ENCODE data around the gene RUNX2.
A peak's percentile ranks its signal among the peaks of the same experiment; 100 is the strongest.
"Not testable (repeated sequence)": the region's sequence is repeated elsewhere in the genome, so short reads cannot be mapped to it uniquely, and the experiment has no call there.

The RUNX2 gene

DNA sequence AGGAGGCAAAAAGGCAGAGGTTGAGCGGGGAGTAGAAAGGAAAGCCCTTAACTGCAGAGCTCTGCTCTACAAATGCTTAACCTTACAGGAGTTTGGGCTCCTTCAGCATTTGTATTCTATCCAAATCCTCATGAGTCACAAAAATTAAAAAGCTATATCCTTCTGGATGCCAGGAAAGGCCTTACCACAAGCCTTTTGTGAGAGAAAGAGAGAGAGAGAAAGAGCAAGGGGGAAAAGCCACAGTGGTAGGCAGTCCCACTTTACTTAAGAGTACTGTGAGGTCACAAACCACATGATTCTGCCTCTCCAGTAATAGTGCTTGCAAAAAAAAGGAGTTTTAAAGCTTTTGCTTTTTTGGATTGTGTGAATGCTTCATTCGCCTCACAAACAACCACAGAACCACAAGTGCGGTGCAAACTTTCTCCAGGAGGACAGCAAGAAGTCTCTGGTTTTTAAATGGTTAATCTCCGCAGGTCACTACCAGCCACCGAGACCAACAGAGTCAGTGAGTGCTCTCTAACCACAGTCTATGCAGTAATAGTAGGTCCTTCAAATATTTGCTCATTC lies at the start of gene RUNX2:
TSS of gene RUNX2 (plus strand) at position 375 of the 567 bp plus-strand sequence. CDS start 397 bp downstream, outside the sequence.
- peak; percentile 68 for DNase-seq

DNA sequence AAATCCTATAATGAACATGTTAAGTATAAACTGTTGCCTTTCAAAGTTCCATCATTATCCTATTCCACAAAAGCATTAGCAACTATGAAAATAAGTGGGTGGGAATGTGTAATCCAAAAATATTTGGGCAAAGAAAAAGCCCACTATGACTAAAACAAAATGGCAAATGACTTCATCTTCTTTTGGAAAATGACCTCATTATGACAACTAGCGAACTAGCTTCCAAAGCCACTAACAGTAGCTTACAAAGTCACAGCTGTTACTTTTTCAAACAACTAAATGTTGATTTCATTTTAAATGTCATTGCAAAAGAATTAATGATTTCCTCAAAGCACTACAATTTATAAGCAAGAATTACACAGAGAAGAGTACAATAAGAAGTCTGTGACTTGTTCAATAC lies 49.8 kb upstream of the RUNX2 start:
- no peak for DNase-seq

- DNase-seq, result not testable (repeated sequence)
Measured at GRCh38 chr6:45286707-45287106, 41.4 kb upstream of the RUNX2 start.

- no peak for DNase-seq
Measured at GRCh38 chr6:45289751-45290514, 38.2 kb upstream of the RUNX2 start.

GRCh38 chr6:45293306-45293705 lies 34.8 kb upstream of the RUNX2 start:
- DNase-seq, result no peak

DNA sequence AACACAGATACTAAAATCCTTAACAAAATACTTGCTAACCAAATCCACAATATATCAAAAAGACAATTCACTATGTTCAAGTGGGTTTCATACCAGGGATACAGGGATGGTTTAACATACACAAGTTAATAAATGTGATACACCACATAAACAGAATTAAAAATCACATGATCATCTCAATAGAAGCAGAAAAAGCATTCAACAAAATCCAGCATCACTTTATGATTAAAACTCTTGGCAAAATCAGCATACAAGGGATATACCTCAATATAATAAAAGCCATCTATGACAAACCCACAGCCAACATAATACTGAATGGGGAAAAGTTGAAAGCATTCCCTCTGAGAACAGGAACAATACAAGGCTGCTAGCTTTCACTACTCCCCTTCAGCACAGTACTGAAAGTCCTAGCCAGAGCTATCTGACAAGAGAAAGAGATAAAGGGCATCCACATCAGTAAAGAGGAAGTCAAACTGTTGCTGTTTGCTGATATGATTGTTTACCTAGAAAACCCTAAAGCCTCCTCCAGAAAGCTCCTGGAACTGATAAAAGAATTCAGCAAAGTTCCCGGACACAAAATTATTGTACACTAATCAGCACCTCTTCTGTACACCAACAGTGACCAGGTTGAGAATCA lies 33.9 kb upstream of the RUNX2 start:
- not testable (repeated sequence) for DNase-seq

- no peak for DNase-seq
Measured at GRCh38 chr6:45297320-45297719, 30.8 kb upstream of the RUNX2 start.

- DNase-seq, result no peak
Measured at GRCh38 chr6:45299096-45299581, 29.0 kb upstream of the RUNX2 start.

- DNase-seq, result no peak
Measured at GRCh38 chr6:45300736-45301135, 27.4 kb upstream of the RUNX2 start.

- no peak for DNase-seq
Measured at GRCh38 chr6:45301348-45302142, 26.6 kb upstream of the RUNX2 start.

- DNase-seq, result no peak
Measured at GRCh38 chr6:45302832-45303231, 25.3 kb upstream of the RUNX2 start.

GRCh38 chr6:45305546-45305945 lies 22.6 kb upstream of the RUNX2 start:
- DNase-seq, result peak; percentile 9

GRCh38 chr6:45310118-45310788 lies 17.9 kb upstream of the RUNX2 start:
- DNase-seq, result no peak

DNA sequence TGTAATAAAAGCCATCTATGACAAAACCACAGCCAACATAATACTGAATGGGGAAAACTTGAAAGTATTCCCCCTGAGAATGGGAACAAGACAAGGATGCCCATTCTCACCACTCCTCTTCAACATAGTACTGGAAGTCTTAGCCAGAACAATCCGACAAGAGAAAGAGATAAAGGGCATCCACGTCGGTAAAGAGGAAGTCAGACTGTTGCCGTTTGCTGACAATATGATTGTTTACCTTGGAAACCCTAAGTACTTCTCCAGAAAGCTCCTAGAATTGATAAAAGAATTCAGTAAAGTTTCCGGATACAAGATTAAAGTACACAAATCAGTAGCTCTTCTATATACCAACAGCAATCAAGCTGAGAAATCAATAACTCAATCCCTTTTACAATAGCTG lies 14.0 kb upstream of the RUNX2 start:
- DNase-seq, result no peak

- no peak for DNase-seq
Measured at GRCh38 chr6:45320349-45320748, 7.8 kb upstream of the RUNX2 start.

DNA sequence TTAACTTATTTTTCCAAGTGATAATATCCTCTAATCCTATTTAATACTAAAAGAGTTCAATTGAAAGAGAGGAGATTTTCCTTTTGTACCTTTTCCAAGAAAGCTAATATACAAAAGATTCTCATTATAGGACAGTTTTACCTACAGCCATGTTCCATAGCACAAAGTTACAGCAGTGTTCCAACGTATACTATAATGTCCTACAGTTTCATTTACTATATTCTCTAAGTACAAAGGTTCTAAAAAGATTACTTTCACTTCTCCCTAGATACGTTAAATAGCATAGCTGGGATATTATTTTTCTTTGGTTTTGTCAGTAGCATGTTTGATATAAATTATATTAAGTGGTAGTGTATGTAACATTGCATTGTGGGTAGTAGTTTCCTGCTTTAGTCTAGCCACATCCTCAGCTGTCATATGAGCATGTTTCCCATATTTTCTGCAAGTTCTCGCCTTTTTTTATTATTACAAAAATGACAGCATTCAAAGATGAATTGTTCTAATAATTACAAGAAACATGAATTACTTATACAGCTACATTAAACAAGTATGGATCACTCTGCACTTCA lies 4.4 kb upstream of the RUNX2 start:
- no peak for DNase-seq

DNA sequence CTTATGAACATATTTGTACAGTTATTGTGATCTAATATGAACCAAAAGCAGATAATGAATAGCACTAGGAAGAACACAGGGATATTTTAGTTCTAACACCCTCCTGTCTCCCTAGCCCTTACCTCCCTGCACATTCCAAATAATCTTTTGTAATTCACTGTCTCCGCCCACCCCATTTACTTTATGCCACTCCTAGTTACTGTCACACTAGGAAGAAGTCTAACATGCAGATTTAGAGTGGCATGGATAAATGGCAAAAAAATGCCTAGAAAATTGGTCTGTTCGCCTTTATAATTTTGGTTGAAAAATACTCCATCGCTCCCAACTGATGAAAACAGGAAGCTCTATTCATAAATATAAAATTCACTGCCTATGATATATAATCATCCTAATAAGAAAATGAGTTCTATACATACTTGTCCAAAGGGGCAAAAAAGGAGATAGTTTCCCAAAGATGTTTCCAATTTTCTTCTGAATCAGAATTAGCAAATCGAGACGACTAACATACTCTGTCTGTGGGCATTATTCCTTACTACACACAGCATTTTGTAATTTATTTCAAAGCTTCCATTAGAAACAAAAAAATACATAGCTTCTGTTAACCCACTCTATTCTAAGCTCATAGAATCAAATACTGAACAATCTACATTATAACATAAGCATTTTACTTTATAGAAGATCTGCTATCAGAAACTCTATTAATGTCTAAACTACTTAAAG lies 1.3 kb upstream of the RUNX2 start:
- DNase-seq, result no peak

DNA sequence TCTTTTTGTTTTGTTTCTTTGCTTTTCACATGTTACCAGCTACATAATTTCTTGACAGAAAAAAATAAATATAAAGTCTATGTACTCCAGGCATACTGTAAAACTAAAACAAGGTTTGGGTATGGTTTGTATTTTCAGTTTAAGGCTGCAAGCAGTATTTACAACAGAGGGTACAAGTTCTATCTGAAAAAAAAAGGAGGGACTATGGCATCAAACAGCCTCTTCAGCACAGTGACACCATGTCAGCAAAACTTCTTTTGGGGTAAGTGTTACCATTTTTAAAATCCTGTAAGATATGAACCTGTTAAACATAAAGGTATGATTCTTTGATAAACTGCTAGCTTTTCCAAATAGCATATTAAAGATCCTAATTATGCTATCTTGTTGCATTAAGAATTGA lies 393 bp downstream of the RUNX2 start:
- no peak for DNase-seq

DNA sequence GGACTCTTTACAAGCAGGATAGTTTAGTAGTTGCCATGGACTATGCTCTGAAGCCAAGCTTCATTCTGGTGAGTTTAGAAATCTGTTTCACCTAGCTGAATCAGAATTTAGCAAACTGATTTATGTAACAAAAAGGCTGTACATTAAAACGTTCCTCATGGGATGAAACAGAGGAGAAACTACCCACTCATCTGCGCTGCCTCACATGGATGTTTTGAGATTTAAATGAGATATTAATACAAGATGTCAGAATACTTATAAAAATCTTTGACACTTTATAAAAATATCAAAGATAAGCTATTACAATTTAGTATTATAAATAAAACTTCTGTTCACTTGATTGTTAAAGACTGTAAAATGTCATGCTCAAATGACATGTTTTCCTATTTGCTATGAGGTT lies 16.8 kb downstream of the RUNX2 start:
- DNase-seq, result no peak

DNA sequence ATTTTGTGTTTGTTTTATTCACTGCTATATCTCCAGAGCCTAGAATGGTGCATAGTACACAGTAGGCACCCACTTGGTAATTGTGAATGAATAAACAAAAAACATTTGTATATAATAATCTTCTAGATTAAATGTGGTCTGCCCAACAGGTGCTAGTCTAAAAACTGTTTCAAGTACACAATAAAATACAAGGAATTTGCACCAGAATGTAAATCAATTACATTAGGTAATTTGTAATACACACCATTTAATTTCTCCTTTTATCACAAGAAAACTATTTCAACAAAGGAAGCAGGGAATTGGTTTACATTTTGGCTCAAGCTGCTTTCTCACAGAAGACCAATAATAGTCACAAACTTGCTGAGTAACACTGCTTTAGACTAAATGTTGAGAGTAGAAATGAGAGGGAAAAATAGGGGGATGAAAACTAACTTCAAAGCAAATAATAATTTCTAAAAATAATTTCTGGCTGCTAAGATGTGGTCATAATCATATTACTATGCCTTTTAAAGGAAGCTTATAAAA lies 22.1 kb downstream of the RUNX2 start:
- DNase-seq, result no peak

- no peak for DNase-seq
Measured at GRCh38 chr6:45351076-45351475, 22.9 kb downstream of the RUNX2 start.

Data from EL (cell line).